ENCODE results near the gene PTPRN2.

Gene PTPRN2

DNA sequence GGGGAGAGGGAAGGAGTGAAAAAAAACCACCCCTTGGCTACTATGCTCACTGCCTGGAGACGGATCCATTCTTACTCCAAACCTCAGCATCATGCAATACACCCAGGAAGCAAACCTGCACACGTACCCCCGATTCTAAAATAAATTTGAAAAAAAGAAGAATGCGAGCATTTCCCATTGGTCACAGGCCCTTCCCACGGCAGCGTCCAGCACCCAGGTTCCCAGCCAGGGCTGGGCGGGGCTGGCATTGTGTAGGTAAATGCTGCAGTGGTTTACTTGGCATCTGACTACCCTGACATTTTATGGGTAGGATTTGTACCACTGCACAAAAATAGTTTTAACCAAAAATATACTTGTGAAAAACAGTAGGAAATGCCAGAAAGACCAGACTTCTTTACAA lies 831.9 kb downstream of the PTPRN2 start:
- in situ Hi-C loops (cut with MboI; ENCODE audit: low pct_unique_long_range_greater_than_20kb, low sequenced_read_pairs, unreplicated experiment): no loop called here
- TF ChIP-seq, protein P1, sequence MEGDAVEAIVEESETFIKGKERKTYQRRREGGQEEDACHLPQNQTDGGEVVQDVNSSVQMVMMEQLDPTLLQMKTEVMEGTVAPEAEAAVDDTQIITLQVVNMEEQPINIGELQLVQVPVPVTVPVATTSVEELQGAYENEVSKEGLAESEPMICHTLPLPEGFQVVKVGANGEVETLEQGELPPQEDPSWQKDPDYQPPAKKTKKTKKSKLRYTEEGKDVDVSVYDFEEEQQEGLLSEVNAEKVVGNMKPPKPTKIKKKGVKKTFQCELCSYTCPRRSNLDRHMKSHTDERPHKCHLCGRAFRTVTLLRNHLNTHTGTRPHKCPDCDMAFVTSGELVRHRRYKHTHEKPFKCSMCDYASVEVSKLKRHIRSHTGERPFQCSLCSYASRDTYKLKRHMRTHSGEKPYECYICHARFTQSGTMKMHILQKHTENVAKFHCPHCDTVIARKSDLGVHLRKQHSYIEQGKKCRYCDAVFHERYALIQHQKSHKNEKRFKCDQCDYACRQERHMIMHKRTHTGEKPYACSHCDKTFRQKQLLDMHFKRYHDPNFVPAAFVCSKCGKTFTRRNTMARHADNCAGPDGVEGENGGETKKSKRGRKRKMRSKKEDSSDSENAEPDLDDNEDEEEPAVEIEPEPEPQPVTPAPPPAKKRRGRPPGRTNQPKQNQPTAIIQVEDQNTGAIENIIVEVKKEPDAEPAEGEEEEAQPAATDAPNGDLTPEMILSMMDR (IDR thresholded peaks at IDR 0.05; ENCODE audit: extremely low read depth, insufficient read depth, missing control alignments): no peak

DNA sequence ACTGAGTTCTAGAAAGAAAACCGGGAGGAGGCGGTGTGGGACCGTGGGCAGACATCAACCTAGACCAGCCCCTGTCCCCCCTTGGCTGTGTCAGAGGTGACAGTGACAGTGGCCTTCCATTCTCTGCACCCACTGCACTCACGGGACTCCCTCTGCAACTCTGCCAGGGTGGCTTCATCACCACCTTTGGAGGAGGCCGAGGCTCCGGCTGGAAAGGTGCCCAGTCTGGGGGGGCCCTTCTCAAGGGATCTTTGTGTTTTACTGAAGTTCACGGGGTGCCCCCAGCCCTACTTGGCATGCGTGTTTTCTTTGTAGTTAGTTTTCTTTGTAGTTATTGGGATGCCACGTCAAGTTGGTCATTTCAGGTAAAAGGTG lies 833.2 kb downstream of the PTPRN2 start:
- no peak for DNase-seq (ENCODE audit: low spot score)
- TF ChIP-seq, protein P1 (IDR thresholded peaks at IDR 0.05; ENCODE audit: extremely low read depth, insufficient read depth, missing control alignments): no peak
- in situ Hi-C loops (cut with MboI; ENCODE audit: low pct_unique_long_range_greater_than_20kb, low sequenced_read_pairs, unreplicated experiment): no loop called here

More for the DNA sequence above, 831.9 kb downstream of the PTPRN2 start:
- no peak for DNase-seq (ENCODE audit: low spot score)

DNA sequence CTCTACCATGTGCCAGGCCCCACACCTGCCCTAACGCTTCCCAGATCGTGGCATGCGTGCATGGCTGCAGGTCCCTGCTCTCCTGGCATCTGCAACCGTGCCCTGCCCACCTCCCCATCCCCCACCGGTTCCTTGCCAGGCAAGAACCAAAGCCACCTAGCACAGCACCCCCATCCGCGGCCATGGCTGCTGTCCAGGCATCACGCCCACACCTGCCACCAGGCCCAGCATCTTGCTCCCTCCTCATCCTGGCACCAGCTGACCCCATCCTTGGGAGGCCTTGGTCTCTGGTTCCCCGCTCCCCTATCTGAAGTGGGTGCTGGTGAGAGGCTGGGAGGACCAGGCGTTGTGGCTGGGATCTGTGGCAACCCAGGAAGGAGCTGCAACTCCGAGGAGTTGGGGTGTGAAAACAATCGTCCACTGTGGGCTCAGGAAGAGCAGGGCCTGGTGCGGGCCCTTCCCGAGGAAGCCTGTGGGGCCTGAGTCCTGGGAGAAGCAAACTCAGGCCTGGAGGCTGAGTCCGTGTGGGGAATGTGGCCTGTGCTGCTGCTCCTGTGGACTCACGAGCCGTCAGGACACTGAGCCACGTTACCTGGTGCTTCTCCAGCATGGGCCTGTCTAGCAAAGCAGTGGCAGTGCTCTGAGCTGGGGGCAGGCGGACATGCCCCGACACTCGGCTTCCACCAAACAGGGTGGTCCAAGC lies 833.8 kb downstream of the PTPRN2 start:
- TF ChIP-seq, protein P1 (IDR thresholded peaks at IDR 0.05; ENCODE audit: extremely low read depth, insufficient read depth, missing control alignments): no peak
- in situ Hi-C loops (cut with MboI; ENCODE audit: low pct_unique_long_range_greater_than_20kb, low sequenced_read_pairs, unreplicated experiment): no loop called here
- DNase-seq (ENCODE audit: low spot score): no peak

DNA sequence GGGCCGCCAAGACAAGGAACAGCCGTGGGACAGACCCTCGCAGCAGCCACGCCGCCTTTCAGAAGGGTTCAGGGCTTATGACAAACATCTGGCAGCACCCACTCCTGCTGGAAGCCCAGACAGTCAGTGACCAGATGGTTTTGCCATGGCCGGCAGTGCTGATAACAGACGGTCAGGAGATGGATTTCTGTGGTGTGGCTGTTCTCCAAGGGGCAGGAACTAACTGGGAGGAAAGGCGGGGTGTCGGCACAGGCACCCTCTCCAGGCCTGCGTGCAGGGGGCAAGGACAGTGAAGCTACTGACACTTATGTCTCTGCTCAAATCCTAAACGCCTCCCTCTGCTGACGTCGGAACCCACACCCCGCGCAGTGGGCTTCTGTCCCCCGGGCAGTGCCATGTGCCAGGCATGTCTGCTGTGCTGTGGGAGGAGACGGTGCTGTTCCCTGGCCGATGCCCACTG lies 834.8 kb downstream of the PTPRN2 start:
- no peak for DNase-seq (ENCODE audit: low spot score)
- in situ Hi-C loops (cut with MboI; ENCODE audit: low pct_unique_long_range_greater_than_20kb, low sequenced_read_pairs, unreplicated experiment): no loop called here
- TF ChIP-seq, protein P1 (IDR thresholded peaks at IDR 0.05; ENCODE audit: extremely low read depth, insufficient read depth, missing control alignments): no peak

DNA sequence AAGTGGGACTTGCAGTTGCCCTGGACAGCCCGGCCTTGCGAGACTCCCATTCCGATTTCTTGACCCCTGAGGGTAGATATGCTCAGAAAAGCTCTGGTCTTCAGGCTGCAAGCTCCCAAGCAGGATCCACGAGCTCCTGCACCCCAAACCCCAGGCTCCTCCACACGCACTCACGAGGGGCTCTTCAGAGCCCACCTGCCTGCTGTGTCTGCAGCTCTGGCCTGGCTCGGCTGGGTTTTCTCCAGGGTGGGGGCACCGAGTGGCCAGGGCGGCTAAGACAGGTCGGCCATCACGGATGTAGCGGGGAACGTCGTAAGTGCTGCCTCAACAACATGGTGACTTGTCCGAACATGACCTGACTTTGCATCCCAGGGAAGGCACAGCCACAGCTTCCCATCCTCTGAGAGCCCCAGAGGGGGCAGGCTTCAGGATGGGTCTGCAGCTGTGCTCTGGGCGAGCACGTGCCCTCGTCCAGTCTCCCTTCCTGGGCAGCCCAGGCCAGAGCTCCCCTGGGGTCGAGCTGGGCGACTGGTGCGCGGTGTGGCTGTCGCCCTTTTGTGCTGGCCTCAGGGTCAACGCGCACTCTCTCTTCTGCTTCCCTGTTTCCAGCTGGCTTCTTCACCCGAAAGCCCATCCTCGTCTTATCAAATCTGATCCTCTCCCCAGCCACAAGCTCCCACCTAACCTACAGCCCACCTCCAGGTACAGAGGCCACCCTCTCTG lies 835.5 kb downstream of the PTPRN2 start:
- TF ChIP-seq, protein P1 (IDR thresholded peaks at IDR 0.05; ENCODE audit: extremely low read depth, insufficient read depth, missing control alignments): no peak
- in situ Hi-C loops (cut with MboI; ENCODE audit: low pct_unique_long_range_greater_than_20kb, low sequenced_read_pairs, unreplicated experiment): no loop called here
- no peak for DNase-seq (ENCODE audit: low spot score)

DNA sequence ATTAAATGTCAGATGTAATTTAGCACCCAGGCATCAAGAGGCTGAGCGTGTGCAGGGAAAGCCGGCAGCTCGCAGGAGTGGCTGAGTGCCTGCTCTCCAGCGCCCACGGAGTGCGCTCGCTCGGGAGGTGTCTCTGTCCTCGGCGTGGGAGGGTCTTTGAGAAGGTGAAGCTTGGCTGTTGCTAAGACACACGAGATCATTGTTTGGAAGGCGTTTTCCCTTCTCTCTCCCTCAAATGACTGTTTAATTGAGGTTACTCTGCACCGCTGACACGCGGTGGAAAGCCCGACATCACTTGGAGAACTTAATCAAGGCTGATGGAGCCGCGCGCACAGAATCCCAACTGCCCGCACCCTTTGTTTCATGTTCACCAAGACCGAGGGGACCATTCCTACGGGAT lies 836.2 kb downstream of the PTPRN2 start:
- in situ Hi-C loops (cut with MboI; ENCODE audit: low pct_unique_long_range_greater_than_20kb, low sequenced_read_pairs, unreplicated experiment): no loop called here
- no peak for DNase-seq (ENCODE audit: low spot score)
- TF ChIP-seq, protein P1 (IDR thresholded peaks at IDR 0.05; ENCODE audit: extremely low read depth, insufficient read depth, missing control alignments): no peak
